Stimulated activated CD4-positive, alpha-beta T cell treated with anti-CD3 and anti-CD28 coated beads, Interleukin-1b, Interleukin-23, amount 100 ng/mL, for 24 hours (primary cell): Measurements from ENCODE around the gene ADGRD2.

Experiments used
- DNase-seq, 4 experiments: peaks; one replicate each; pipeline ENCODE4 v3.0.0-alpha.2; 2020; ENCODE audit warnings: low read depth in 4 of 4, low spot score in 1 of 4

The ADGRD2 gene

GRCh38 chr9:124438091-124438490 lies 12.2 kb upstream of the ADGRD2 start:
- DNase-seq = no peak

DNA sequence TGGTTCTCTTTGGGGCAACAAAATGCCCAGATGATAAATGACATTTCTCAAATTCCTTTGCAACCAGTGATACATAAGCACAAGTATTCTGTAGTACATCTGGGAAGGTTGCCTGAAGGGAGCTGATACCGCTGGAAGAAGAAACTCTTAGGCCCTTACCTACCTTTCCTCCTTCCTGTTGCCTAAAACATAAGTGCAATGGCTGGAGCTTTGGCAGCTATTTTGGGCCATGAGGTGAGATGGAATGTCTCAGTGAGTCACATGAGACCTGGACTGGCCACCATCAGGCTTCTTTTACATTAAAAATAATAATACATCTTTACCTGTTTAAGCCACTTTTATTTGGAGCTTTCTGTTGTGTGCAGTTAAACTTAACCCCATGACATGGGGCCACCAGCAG lies 11.2 kb upstream of the ADGRD2 start:
- no peak for DNase-seq

- DNase-seq = no peak
Observed at GRCh38 chr9:124439686-124440243, 10.5 kb upstream of the ADGRD2 start.

DNA sequence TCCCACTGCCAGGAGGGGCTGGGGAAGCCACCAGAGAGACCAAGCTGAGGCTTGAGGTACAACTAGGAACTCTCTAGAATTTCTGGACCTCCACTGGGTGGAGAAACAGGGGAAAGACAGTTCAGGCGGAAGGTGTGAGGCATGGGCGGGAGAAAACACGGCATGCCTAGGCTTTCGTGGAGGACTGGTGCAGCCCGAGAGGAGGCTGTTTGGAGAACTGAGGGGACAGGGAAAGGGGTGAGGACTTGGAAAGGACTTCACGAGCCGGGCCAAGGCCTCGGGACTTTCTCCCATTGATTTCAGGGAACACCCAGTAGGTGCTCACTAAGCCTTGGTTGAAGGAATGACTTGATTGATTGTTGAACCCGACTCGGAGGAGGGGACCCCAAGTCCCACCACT lies 9.5 kb upstream of the ADGRD2 start:
- DNase-seq = no peak

DNA sequence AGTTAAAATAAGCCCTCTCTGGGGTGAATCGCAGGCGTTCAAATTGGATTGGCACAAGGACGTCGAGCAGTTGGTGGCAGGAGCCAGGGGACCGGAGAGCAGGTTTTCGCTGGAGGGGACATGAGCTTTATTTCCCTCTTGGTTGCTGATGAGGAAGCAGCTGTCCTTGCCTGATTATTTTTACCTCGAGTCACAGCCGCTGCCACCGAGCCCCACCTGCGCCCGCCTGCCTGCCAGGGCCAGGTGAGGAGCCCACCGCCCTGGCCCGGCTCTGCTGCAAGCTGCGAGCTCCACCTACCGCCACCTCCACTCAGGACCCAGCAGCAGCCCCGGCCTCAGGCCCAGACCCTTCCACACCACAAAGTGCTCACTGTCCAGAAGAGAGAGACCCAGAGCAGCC lies 9.0 kb upstream of the ADGRD2 start:
- no peak for DNase-seq

GRCh38 chr9:124442379-124442778 lies 7.9 kb upstream of the ADGRD2 start:
- no peak for DNase-seq

GRCh38 chr9:124442826-124443225 lies 7.4 kb upstream of the ADGRD2 start:
- DNase-seq = no peak

DNA sequence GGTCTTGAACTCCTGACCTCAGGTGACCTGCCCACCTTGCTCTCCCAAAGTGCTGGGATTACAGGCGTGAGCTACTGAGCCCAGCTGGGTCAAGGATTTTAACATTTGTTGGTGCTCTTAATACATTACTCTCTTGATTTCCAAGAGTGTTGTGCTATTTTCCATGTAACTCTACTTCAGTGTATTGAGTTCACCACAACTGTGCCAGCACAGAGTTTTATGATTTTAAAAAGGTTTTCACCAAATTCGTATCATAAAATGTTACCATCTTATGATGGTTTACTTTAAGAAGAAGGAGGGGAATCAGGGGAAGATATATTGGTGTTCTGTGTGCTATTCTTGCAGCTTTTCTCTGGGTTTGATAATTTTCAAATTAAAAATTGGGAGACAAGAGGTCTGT lies 6.6 kb upstream of the ADGRD2 start:
- DNase-seq = no peak

DNA sequence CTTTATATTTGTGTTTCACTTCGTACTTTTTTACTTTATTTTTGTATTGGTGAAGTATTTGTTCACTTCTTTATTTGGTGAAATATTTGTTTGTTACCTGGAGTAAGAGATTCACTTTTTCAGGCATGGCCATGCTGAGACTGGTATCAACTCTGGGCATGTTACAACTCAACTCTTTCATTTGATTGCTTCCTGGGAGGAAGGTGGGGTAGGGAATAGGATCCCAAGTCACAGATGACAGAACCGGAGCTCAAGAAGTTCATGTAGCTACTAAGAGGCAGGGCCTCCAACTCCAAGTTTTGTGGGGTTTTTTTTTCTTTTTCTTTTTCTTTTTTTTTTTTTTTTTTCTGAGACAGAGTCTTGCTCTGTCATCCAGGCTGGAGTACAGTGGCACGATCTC lies 6.1 kb upstream of the ADGRD2 start:
- no peak for DNase-seq

DNA sequence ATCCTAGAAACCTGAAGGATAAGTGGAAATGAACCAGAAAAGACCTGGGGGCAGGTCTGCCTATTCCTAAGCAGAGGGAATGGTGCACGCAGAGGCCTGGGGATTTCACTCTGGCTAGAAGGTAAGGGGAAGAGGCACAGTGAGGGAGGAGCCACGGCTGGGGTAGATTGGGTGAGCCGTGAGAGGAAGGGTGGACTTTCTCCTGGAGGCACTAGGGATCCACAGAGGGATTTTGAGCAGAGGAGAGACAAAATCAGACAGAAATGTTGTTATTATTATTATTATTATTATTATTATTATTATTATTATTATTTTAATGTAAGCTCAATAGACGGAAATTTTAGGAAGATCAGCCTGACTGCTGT lies 3.0 kb upstream of the ADGRD2 start:
- DNase-seq = no peak

- no peak for DNase-seq
Observed at GRCh38 chr9:124448019-124448418, 2.2 kb upstream of the ADGRD2 start.

DNA sequence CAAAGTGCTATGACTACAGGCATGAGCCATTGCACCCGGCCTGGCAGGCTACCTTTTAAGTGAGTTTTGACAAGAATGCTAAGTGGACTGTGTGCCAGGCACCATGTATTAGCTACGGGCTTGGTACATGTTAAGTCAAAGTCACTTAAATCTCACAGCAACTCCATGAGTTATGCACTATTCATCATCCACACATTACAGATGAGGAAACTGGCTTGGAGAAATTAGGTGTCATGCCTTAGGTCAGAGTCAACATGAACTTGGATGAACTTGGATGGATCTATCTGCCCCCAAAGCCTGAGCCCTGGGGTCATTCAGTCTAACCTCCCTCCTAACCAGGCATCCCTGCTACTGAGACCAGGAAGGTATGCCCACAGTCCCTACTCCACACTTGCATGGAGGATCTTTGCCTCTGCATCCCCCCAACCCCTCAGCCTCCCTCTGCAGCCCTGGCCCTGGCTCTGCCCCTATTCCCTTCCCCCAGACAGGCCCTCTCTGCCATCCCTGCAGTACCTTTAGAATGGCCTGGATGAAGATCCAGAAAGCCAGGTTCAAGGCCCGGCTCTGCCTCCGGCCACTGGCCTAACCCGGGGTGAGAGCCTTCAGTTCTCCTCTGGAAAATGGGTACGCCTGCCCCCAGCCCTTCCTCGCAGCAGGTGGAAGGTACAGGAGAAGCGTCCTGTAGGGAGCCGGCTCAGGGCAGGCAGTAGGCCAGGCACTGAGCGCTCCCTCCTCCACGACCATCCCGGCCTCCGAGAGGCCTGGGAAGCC lies 685 bp upstream of the ADGRD2 start:
- DNase-seq = no peak

GRCh38 chr9:124450931-124451661 lies 845 bp downstream of the ADGRD2 start:
- no peak for DNase-seq

DNA sequence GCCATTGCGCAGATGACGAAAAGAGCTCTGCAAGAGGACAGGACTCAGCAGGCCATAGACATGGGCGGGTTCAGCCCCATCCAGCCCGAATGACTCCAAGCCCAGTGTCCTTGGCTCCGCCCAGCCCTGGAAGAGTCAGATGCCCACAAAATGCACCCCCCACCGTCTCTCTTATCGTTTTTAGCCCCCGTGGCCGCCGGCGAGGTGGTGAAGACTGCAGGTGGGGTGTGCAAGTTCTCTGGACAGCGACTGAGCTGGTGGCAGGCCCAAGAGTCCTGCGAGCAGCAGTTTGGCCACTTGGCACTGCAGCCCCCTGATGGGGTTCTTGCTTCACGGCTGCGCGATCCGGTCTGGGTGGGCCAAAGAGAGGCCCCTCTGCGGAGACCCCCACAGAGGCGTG lies 2.1 kb downstream of the ADGRD2 start:
- DNase-seq = no peak

- no peak for DNase-seq
Observed at GRCh38 chr9:124452841-124453585, 2.8 kb downstream of the ADGRD2 start.

DNA sequence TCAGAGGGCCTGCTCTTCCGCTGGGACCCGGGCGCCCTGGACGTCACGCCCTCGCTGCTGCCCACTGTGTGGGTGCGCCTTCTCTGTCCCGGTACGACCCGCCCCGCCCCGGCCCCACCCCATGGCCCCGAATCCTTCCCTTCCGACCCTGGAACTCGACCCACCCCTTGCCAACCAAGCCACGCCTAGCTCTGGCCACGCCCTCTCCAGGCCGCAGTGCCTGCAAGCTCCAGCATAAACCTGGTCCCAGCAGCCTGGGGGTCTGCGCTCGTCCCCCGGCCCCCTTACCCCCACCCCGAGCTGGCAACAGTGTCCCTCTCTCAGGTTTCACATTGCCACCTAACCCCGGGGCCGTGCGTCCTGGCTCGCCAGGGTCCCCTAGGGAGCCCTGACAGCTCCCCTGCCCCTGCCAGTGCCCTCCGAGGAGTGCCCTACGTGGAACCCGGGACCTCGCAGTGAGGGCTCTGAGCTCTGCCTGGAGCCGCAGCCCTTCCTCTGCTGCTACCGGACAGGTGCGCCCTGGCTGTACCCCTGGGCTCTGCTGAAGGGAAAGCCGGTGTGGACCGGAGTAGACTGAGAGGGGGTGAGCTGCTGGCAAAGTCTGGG lies 3.4 kb downstream of the ADGRD2 start:
- no peak for DNase-seq

GRCh38 chr9:124454296-124454695 lies 4.0 kb downstream of the ADGRD2 start:
- DNase-seq = no peak

DNA sequence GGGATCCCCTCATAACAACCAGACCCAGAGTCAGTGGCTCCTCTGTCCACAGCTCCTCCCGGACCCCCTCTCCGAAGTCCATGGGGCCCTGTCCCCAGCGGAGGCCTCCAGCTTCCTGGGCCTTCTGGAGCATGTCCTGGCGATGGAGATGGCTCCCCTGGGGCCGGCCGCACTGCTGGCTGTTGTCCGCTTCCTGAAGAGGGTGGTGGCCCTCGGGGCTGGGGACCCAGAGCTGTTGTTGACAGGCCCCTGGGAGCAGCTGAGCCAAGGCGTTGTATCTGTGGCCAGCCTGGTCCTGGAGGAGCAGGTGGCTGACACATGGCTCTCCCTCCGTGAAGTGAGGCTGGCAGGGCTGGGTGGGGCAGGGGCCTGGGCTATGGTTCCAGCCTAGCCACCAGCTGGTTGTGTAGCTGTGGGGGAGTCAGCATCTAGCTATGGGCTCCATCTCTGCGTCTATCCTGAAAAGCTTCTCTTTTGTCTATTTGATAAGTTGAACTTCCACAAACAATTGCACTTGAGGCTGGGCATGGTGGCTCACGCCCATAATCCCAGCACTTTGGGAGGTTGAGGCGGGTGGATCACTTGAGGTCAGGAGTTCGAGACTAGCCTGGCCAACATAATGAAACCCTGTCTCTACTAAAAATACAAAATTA lies 4.7 kb downstream of the ADGRD2 start:
- DNase-seq = no peak

- DNase-seq = no peak
Observed at GRCh38 chr9:124455820-124456219, 5.6 kb downstream of the ADGRD2 start.

GRCh38 chr9:124456341-124457078 lies 6.3 kb downstream of the ADGRD2 start:
- no peak for DNase-seq
